Stimulated activated CD4-positive, alpha-beta T cell treated with anti-CD3 and anti-CD28 coated beads, Interleukin-1b, Interleukin-23, amount 100 ng/mL, for 4 hours (primary cell): ENCODE data around the gene RNF144B.
"Not testable (repeated sequence)": the region's sequence is repeated elsewhere in the genome, so short reads cannot be mapped to it uniquely, and the experiment has no call there.

ENCODE experiments used
- DNase-seq, 2 donors: peaks; one replicate each; pipeline ENCODE4 v3.0.0-alpha.2; 2020; ENCODE audit warnings: low read depth in 2 of 2

The RNF144B gene

DNA sequence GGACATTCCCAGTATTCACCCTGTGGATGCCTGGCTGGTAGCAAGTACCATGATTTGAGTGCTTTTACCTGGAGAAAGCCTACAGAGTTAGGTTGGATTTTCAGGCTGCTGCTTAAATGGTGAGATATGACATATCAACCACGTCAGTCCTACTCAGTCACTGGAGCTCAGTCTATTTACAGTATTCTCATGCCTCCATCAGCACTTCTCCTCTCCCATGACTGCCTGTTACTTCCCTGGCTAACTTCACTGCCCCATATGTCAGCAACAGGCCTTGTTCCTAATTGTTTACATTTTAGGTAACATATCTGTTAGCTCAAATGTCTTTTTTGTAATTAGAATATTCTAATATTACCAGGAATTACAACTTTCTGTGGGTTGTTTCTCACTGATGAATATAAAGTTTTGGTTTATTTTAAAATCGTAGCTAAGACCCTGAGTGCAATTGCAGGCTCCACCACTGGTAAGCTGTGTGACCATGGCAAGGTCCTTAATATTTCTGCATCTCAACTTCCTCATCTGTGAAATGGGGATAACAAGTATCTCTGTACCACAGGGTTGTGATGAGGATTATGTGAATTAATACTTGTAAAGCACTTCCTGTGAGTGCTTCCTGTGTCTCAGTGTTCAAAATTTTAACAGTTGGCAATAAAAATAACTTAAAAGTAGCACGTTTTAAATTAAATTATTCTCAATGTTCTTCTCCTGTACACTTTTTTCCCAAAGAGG, 54.3 kb downstream of the RNF144B start:
- DNase-seq, result no peak

DNA sequence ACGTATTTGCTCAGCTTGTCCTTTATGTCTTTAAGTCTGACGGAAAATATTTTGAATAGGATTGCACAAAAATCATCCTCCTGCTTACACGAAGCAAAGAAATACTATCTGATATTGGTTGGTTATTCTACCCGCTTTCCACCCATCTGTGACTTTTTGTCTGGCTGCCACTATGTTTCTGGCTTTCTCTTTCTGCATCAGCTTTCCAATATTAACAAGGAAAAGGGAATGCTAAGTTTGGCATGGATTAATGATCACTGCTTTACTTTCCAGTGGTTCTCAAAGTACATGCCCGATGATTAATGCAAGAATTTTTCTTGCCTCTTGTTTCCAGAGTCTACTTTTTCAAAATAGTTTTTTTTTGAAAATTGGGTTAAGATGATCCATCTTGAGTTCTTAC, 57.0 kb downstream of the RNF144B start:
- no peak for DNase-seq

DNA sequence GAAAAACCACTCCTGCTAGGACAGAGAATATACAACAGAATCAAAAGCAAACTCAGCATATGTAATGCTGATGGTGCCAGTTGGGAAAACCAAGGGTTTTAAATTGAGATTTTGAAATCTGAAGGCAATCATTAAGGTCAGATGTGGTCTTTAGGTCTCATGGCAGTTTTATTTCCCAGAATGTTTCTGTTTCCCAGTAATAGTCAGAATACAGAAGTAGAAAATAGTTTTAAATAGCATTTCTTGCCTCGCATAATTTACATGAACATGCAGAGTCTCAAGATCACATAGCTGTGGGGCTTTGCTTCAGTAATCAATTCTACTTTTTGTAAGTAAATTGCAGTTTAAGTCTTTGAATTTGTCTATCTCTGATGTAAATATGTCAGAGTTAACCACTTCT, 58.1 kb downstream of the RNF144B start:
- no peak for DNase-seq

DNA sequence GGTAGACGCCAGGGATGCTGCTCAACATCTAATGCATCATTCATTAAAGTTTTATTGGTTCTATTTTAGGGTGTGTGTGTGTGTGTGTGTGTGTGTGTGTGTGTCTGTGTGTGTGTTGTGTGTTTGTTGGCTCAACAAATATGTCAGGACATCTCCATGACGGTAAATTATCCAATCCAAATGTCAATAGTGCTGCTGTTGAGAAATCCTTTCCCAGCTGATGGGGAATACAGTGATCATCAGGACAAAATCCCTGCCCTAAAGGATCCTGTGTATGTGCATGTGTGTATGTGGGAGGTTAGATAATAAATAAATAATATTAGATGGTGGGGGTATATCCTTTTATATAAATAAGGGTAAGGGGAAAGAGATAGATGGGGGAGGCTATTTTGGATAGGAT, 59.6 kb downstream of the RNF144B start:
- DNase-seq, result no peak

- no peak for DNase-seq
These were observed 60.4 kb downstream of the RNF144B start for GRCh38 chr6:18447552-18447951.

GRCh38 chr6:18451756-18452155, 64.6 kb downstream of the RNF144B start:
- DNase-seq, result no peak

DNA sequence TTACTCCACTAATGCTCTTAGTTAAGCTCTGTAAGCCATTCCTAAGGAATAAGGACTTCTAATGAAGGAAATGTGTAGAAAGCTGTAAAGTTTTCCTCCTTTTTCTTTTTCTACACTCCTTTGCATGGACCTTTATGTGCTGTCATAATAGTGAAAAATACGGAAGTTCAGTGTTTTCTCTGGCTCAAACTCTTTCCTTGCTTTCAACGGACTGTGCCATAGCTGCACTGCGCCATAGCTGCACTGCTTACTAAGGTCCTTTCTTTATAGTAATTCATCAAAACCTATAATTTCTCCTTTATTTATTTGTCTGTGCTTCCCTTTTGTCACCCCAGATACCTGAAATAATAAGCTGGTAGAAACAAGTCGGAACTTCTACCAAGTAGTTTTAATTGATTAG, 67.3 kb downstream of the RNF144B start:
- no peak for DNase-seq

DNA sequence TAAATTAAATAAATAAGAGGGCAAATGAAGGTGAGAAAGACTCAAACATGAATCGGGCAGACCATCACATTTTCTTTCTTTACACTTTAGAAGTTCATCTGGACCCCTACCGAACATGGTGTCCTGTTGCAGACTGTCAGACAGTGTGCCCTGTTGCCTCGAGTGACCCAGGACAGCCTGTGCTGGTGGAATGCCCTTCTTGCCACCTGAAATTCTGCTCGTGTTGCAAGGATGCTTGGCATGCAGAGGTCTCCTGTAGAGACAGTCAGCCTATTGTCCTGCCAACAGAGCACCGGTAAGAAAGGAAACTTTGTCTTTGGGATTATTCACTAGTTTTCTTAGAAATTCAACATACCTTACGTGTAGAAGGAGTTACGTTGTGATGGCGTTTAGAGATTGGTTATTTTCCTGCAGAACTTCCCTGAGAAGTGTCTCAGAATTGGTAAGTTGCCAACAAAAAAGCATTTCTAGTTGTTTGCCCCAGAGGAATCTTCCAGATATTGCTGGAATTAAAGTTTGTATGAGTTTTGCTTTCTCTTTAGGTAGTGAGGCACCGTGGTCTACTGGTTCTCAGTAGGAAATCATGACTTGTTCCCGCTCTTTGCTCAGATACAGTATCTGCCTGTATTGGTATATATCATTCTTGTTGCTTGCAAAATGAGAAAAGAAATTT, 70.1 kb downstream of the RNF144B start:
- no peak for DNase-seq

- DNase-seq, result not testable (repeated sequence)
These were observed 70.9 kb downstream of the RNF144B start for GRCh38 chr6:18458086-18458485.

GRCh38 chr6:18463429-18463828, 76.3 kb downstream of the RNF144B start:
- no peak for DNase-seq

GRCh38 chr6:18464176-18464575, 77.0 kb downstream of the RNF144B start:
- no peak for DNase-seq

DNA sequence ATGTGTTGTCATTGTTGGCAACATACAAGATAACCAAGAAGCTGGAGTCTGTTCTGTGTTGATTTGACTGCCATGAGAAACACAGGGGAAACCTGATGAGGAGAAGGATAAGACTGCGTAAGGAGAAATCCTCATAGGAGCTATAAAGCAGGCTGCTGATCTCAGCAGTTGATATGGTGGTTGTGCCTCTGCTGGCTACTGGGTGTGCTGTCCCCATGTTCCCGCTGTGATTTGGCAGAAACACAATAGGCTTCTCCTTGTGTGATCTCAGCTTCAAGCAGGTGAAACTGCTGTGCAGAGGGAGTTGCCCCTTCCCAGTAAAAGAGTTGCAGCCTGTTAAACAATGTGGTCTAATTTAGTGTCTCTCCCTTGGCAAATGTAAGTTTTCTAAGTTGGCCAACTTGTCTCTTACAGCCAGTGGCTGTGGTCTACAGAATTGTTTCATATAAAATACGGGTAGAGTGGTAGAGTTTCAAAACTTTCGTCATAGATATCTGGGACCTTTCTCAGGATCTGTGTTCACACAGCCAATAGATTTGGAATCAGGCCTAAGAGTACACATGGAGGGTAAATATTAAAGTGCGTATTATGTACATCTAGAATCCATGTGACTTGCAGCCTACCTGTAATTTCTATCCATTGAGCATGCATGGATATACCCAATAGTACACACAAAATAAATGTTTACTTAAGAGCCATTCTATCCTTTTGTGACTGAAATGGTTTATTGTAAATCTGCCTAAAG, 78.4 kb downstream of the RNF144B start:
- DNase-seq, result no peak

GRCh38 chr6:18467741-18468502, 80.8 kb downstream of the RNF144B start:
- DNase-seq, result no peak

DNA sequence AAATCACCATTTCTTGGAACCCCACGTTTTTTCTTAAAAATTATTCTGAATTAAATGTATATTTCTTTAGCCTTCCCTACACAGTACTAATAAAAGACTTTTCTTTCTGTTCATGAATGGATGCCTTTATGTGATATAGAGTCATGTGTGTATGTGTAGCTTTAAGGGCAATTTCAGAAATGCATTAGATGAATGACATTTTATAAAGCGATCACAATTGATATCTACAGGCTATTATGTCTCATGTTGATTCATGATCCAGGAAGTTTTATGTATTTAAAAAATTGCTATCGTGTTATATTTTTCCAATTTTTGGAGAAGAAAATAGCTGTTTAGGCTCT, 81.3 kb downstream of the RNF144B start:
- DNase-seq, result no peak

DNA sequence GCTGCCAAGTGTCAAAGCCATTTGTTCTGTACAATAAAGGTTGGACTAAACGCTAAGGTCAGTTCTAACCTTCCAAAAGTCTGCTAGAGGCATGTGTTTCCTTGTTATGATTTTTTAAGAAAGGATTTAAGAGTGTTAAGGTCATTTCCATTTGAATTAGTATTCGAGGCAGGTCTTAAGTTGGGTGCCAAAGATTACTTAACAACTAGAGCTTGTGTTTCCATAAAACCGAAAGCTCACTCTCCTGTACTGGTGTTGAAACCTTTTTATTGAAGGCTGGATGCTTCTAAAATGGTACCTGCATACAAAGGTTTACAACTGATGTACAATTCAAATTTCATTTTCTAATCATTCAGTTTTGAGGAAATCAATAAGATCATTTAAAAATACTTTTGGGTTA, 82.4 kb downstream of the RNF144B start:
- no peak for DNase-seq

- DNase-seq, result no peak
These were observed 84.2 kb downstream of the RNF144B start for GRCh38 chr6:18471232-18471964.

DNA sequence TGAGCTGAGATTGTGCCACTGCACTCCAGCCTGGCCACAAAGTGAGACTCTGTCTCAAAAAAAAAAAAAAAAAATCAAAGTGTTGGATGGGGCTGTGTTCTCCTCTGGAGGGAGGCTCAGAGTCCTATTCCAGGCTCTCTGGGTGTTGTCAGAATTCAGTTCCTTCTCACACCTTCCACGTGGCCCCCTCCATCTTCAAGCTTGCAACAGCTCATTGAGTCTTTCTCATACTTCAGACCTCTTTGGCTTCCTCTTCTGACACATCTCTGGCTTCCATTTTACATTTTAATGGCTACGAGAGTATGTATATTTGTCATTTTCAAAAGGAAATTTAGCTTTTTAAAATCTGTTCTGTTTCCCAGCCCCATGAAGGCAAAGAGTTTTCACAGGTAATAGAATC, 85.8 kb downstream of the RNF144B start:
- no peak for DNase-seq

GRCh38 chr6:18473755-18474154, 86.6 kb downstream of the RNF144B start:
- DNase-seq, result no peak

DNA sequence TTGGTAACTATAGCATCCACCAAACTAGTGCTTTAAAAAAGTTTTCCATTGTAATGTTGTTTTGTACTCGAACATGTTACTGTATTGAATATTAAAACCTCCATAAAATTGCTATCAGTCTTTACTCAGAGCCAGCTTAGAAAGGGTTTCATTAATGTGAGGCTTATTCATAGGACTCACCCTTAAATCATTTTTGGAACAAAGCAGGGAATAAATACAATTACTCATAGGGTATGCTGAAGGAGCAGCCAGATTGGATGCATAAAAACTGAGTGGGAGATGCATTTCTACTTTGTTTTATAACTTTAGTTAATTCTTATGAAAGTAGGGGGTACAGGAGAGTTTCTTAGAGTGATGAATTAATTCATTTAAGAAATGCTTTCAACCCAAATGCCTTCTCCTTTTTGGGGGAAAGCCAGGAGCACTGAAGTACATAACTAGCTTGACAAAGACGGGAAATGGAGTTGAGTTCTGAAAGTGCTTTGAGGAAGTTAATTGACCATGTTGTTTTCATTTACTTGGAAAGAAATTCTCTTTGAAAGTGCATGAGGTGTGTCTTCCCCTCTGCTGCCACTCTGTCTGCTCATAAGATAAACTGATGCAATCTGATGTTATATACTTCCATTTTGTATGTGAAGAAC, 90.3 kb downstream of the RNF144B start:
- no peak for DNase-seq

- no peak for DNase-seq
These were observed 91.5 kb downstream of the RNF144B start for GRCh38 chr6:18478610-18479009.

GRCh38 chr6:18481870-18482269, 94.7 kb downstream of the RNF144B start:
- DNase-seq, result no peak
